Measurements from ENCODE around the gene BMPR1B.

DNA sequence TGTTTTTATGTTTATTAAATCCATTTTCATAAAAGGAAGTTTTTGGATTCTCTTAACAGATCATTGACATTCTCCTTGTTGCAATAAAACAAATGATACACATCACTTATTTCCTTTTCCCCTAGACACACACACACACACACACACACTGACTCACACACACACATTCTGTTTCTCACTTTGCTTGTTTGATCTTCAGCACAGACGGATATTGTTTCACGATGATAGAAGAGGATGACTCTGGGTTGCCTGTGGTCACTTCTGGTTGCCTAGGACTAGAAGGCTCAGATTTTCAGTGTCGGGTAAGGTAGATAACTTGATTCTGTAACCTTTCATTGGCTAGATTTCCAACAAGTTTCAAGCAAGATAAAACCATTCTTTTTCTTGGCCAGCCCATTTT is 356.8 kb downstream of the BMPR1B start:
- TF ChIP-seq RCOR1 (IDR thresholded peaks at IDR 0.05; ENCODE audit: low read depth, low read length) (no peak), FOSB (CRISPR knock-in tag; IDR thresholded peaks at IDR 0.05) (no peak), CBX2 (IDR thresholded peaks at IDR 0.05; ENCODE audit: borderline replicate concordance, low read depth) (no peak)
- TF ChIP-seq, protein P1, sequence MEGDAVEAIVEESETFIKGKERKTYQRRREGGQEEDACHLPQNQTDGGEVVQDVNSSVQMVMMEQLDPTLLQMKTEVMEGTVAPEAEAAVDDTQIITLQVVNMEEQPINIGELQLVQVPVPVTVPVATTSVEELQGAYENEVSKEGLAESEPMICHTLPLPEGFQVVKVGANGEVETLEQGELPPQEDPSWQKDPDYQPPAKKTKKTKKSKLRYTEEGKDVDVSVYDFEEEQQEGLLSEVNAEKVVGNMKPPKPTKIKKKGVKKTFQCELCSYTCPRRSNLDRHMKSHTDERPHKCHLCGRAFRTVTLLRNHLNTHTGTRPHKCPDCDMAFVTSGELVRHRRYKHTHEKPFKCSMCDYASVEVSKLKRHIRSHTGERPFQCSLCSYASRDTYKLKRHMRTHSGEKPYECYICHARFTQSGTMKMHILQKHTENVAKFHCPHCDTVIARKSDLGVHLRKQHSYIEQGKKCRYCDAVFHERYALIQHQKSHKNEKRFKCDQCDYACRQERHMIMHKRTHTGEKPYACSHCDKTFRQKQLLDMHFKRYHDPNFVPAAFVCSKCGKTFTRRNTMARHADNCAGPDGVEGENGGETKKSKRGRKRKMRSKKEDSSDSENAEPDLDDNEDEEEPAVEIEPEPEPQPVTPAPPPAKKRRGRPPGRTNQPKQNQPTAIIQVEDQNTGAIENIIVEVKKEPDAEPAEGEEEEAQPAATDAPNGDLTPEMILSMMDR (IDR thresholded peaks at IDR 0.05), result no peak
